SU-DHL-6 (cell line): ENCODE results near the gene SFTA2.
"Not testable (repeated sequence)": the region's sequence is repeated elsewhere in the genome, so short reads cannot be mapped to it uniquely, and the experiment has no call there.

Source experiments
- H2AFZ ChIP-seq: fragments of 200-600 bp; sonication (generic); 2 replicates; pipeline ENCODE4 v1.6.1; 2014; ENCODE audit warnings: low read depth, mild to moderate bottlenecking, moderate library complexity, mixed read lengths, antibody characterized with exemption, low read length; ENCODE audit not compliant: severe bottlenecking
- H3F3A ChIP-seq: fragments of 200-600 bp; shearing (Covaris generic); 2 replicates; pipeline ENCODE4 v1.6.0; 2016; ENCODE audit warnings: antibody characterized with exemption, mild to moderate bottlenecking; ENCODE audit not compliant: insufficient read depth
- H3K27ac ChIP-seq: fragments of 200-600 bp; sonication (generic); 2 replicates; pipeline ENCODE4 v1.5.1; 2016; ENCODE audit warnings: low read depth, mild to moderate bottlenecking, low read length, moderate library complexity, mixed read lengths
- H3K27me3 ChIP-seq: fragments of 200-600 bp; sonication (generic), shearing (Covaris generic); 2 replicates; pipeline ENCODE4 v1.6.0; 2014; ENCODE audit warnings: mild to moderate bottlenecking, low read length
- H3K36me3 ChIP-seq: fragments of 200-600 bp; sonication (generic); 2 replicates; pipeline ENCODE4 v1.6.1; 2014; ENCODE audit warnings: mild to moderate bottlenecking, low read length, mixed read lengths
- H3K4me2 ChIP-seq: fragments of 300-600, 200-600 bp; shearing (Covaris generic), sonication (generic); 2 replicates; pipeline ENCODE4 v1.6.0; 2014; ENCODE audit warnings: low read length, low read depth, mild to moderate bottlenecking; ENCODE audit not compliant: poor library complexity, severe bottlenecking
- H3K4me3 ChIP-seq: fragments of 200-600 bp; sonication (generic); 2 replicates; pipeline ENCODE4 v1.5.1; 2014; ENCODE audit warnings: antibody characterized with exemption, low read length, mild to moderate bottlenecking, mixed read lengths; ENCODE audit not compliant: insufficient read depth, poor library complexity, severe bottlenecking
- H3K79me2 ChIP-seq: fragments of 200-600 bp; sonication (generic); 2 replicates; pipeline ENCODE4 v1.6.1; 2014; ENCODE audit warnings: mild to moderate bottlenecking, low read length, moderate library complexity; ENCODE audit not compliant: insufficient read depth
- H3K9ac ChIP-seq: fragments of 200-600 bp; sonication (generic); 2 replicates; pipeline ENCODE4 v1.7.0; 2014; ENCODE audit warnings: mild to moderate bottlenecking, low read length
- H3K9me2 ChIP-seq: fragments of 200-600 bp; sonication (generic); replicated peaks from 2 replicates; pipeline ENCODE4 v1.6.1; 2014; ENCODE audit warnings: low read length; ENCODE audit not compliant: insufficient read depth
- H3K9me3 ChIP-seq: fragments of 200-600 bp; sonication (generic); 2 replicates; pipeline ENCODE4 v1.6.1; 2014; ENCODE audit warnings: low read length, mixed read lengths; ENCODE audit not compliant: insufficient read depth
- H4K20me1 ChIP-seq: fragments of 200-600 bp; sonication (generic); 2 replicates; pipeline ENCODE4 v1.6.1; 2014; ENCODE audit warnings: low read depth, mild to moderate bottlenecking, antibody characterized with exemption, low read length, moderate library complexity, mixed read lengths
- CTCF ChIP-seq: fragments of 200-600 bp; sonication (generic); IDR thresholded peaks from one replicate; pipeline ENCODE4 v1.5.1; 2017; ENCODE audit warnings: antibody characterized with exemption, mild to moderate bottlenecking, low read length, moderate library complexity; ENCODE audit not compliant: insufficient read depth, poor library complexity, severe bottlenecking
- EZH2phosphoT487 ChIP-seq: fragments of 200-600 bp; sonication (generic), shearing (Covaris generic); conservative IDR thresholded peaks from 2 replicates; pipeline ENCODE4 v1.6.1; 2018; ENCODE audit warnings: mild to moderate bottlenecking, antibody characterized with exemption, low read length, moderate library complexity, mixed read lengths

Gene SFTA2

GRCh38 chr6:30974490-30975252 lies 42.7 kb upstream of the SFTA2 start:
- no peak overlapping the region for H3K4me2 ChIP-seq
- no peaks in the 10 kb centered on the region for H4K20me1 ChIP-seq
- H3K36me3 ChIP-seq = no peaks in the 10 kb centered on the region
- no peaks in the 10 kb centered on the region for H3K9me2 ChIP-seq
- no peak overlapping the region for H3K27ac ChIP-seq
- no peaks in the 10 kb centered on the region for H3K79me2 ChIP-seq
- no peak overlapping the region for H2AFZ ChIP-seq
- no peaks in the 10 kb centered on the region for H3K9me3 ChIP-seq
- no peak overlapping the region for H3K9ac ChIP-seq
- no peaks in the 10 kb centered on the region for H3F3A ChIP-seq
- no peak for TF ChIP-seq EZH2phosphoT487
- TF ChIP-seq CTCF = no peak
- H3K4me3 ChIP-seq = no peak overlapping the region
- H3K27me3 ChIP-seq = no peaks in the 10 kb centered on the region

- Histone ChIP-seq H2AFZ (no peak overlapping the region), H3K9ac (no peak overlapping the region), H3K27me3 (no peaks in the 10 kb centered on the region), H3K9me2 (no peaks in the 10 kb centered on the region), H3K4me2 (no peak overlapping the region), H3K4me3 (no peak overlapping the region), H3K9me3 (no peaks in the 10 kb centered on the region), H3K36me3 (no peaks in the 10 kb centered on the region), H3K27ac (no peak overlapping the region), H3K79me2 (no peaks in the 10 kb centered on the region), H3F3A (no peaks in the 10 kb centered on the region), H4K20me1 (no peaks in the 10 kb centered on the region)
- TF ChIP-seq CTCF (no peak), EZH2phosphoT487 (no peak)
Measured at GRCh38 chr6:30972816-30973215, 40.8 kb upstream of the SFTA2 start.

GRCh38 chr6:30970946-30971345 lies 39.0 kb upstream of the SFTA2 start:
- Histone ChIP-seq H4K20me1 (no peaks in the 10 kb centered on the region), H2AFZ (no peak overlapping the region), H3K9me2 (no peaks in the 10 kb centered on the region), H3K27ac (no peak overlapping the region), H3K27me3 (no peaks in the 10 kb centered on the region), H3K79me2 (no peaks in the 10 kb centered on the region), H3K9ac (no peak overlapping the region), H3K9me3 (no peaks in the 10 kb centered on the region), H3K4me3 (no peak overlapping the region), H3F3A (no peaks in the 10 kb centered on the region), H3K36me3 (no peaks in the 10 kb centered on the region), H3K4me2 (no peak overlapping the region)
- no peak for TF ChIP-seq CTCF

- H4K20me1 ChIP-seq, H3K9me2 ChIP-seq, H3K27ac ChIP-seq, H3K79me2 ChIP-seq, H3K9me3 ChIP-seq, H3K4me2 ChIP-seq, H3F3A ChIP-seq, H3K27me3 ChIP-seq, H3K9ac ChIP-seq, H3K4me3 ChIP-seq, H2AFZ ChIP-seq, H3K36me3 ChIP-seq: not testable (repeated sequence)
Measured at GRCh38 chr6:30969171-30969570, 37.2 kb upstream of the SFTA2 start.
